Thyroid gland (tissue), 4 donors: ENCODE results near the gene FLT4. TPM values are rescaled to one million over a fixed set of nuclear protein-coding genes. Genes with fewer than 3 reads are reported as not detected.
"Not testable (repeated sequence)": the region's sequence is repeated elsewhere in the genome, so short reads cannot be mapped to it uniquely, and the experiment has no call there.

Source experiments
- DNase-seq, 2 donors: peaks; one replicate each; pipeline ENCODE4 v3.0.0-alpha.2; 2019
- H3K27ac ChIP-seq, 3 donors: fragments of 200-600 bp; sonication (generic); 1 replicate in 2 of 3; 2 replicates in 1 of 3; pipeline ENCODE4 v1.5.1; 2016 to 2019; ENCODE audit warnings: mild to moderate bottlenecking in 1 of 3, moderate library complexity in 1 of 3
- H3K27me3 ChIP-seq: fragments of 200-600 bp; sonication (generic); one replicate; pipeline ENCODE4 v1.5.1; 2019
- H3K36me3 ChIP-seq, 2 donors: fragments of 200-600 bp; sonication (generic); one replicate each; pipeline ENCODE4 v1.5.1; 2016 to 2019
- H3K4me1 ChIP-seq, 2 donors: fragments of 200-600 bp; sonication (generic); one replicate each; pipeline ENCODE4 v1.5.1; 2017 to 2019
- H3K4me3 ChIP-seq, 3 donors: fragments of 200-600 bp; sonication (generic); replicated peaks in 1 of 3; 1 replicate in 2 of 3; 2 replicates in 1 of 3; pipeline ENCODE4 v1.5.1; 2016; ENCODE audit warnings: mild to moderate bottlenecking in 1 of 3
- H3K9me3 ChIP-seq: fragments of 200-600 bp; sonication (generic); one replicate; pipeline ENCODE4 v1.5.1; 2017
- POLR2A ChIP-seq, 2 donors: fragments of 450-650 bp; IDR thresholded peaks; one replicate each; pipeline ENCODE4 v1.6.1; 2017; ENCODE audit warnings: antibody characterized with exemption in 2 of 2, mild to moderate bottlenecking in 2 of 2, moderate library complexity in 1 of 2
- WGBS, 2 donors: methylation state at CpG; one replicate each; pipeline ENCODE4 v1.1.5; 2017; 5-methylcytosine and 5-hydroxymethylcytosine counted together
- intact Hi-C: fragments of 100-400 bp; cut with DNase I; formaldehyde crosslinking; loops from one replicate; pipeline ENCODE4 v1.15.1; 2023
- total RNA-seq, 4 donors: library from RNA; depleted of rRNA; stranded (reverse); fragments of >200 nt; gene quantifications; one replicate each; pipeline ENCODE4 v1.2.3, GENCODE V29; 2016
- TF ChIP-seq, protein P1 (sequence below), 6 experiments: fragments of 200-600 bp in 3 of 6; fragments of 450-650 bp in 3 of 6; sonication (generic) in 3 of 6; IDR thresholded peaks; one replicate each; pipeline ENCODE4 v1.5.1; 2016 to 2019; ENCODE audit warnings: antibody characterized with exemption in 6 of 6, mild to moderate bottlenecking in 2 of 6, inconsistent platforms in 1 of 6, moderate library complexity in 1 of 6

Gene FLT4
- total RNA-seq, 4 donors from 2014 or later: 52.8 to 90.9 (median 66.8) TPM

DNA sequence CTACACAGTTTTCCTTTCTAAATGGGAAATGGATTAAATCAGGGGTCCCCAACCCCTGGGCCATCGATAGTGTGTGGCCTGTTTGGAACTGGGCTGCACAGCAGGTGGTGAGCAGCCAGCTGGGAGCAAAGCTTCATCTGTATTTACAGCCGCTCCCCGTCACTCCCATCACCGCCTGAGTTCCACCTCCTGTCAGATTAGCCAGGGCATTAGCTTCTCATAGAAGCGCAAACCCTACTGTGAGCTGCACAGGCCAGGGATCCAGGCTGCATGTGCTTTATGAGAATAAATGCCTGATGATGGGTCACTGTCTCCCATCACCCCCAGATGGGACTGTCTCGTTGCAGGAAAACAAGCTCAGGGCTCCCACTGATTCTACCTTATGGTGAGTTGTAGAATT, 41.2 kb upstream of the FLT4 start:
- no peak overlapping the region for H3K4me3 ChIP-seq
- 72 to 79% methylated on average over 6 of the region's 6 CpGs for WGBS, 2 donors

DNA sequence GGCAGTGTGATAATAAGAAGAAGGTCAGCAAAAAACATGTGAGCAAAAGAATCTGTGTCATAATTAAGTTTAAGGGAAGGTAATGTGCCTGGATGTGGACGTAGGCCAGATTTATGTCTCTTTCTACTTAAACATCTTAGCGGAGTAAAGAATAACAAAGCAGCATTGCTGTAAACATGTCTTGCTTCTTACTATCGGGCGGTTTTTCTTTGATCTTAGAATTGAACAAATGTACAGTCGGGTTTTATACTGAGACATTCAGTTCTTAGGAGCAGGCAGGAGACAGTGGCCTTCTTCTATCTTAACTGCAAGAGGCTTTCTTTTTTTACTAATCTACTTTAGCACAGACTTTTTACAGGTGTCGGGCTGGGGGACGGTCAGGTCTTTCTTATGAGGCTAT, 40.4 kb upstream of the FLT4 start:
- no peaks in the 10 kb centered on the region for H3K27me3 ChIP-seq
- H3K36me3 ChIP-seq: no peaks in the 10 kb centered on the region
- H3K27ac ChIP-seq: no peak overlapping the region
- 76 to 77% methylated on average over 7 of the region's 7 CpGs for WGBS, 2 donors
- no peak for TF ChIP-seq POLR2A (IDR thresholded peaks at IDR 0.05)
- TF ChIP-seq, protein P1, sequence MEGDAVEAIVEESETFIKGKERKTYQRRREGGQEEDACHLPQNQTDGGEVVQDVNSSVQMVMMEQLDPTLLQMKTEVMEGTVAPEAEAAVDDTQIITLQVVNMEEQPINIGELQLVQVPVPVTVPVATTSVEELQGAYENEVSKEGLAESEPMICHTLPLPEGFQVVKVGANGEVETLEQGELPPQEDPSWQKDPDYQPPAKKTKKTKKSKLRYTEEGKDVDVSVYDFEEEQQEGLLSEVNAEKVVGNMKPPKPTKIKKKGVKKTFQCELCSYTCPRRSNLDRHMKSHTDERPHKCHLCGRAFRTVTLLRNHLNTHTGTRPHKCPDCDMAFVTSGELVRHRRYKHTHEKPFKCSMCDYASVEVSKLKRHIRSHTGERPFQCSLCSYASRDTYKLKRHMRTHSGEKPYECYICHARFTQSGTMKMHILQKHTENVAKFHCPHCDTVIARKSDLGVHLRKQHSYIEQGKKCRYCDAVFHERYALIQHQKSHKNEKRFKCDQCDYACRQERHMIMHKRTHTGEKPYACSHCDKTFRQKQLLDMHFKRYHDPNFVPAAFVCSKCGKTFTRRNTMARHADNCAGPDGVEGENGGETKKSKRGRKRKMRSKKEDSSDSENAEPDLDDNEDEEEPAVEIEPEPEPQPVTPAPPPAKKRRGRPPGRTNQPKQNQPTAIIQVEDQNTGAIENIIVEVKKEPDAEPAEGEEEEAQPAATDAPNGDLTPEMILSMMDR (IDR thresholded peaks at IDR 0.05): no peak
- intact Hi-C loops: no loop called here
- H3K4me3 ChIP-seq: no peak overlapping the region
- H3K9me3 ChIP-seq: no peaks in the 10 kb centered on the region
- H3K4me1 ChIP-seq: no peaks in the 10 kb centered on the region
- DNase-seq: no peak

More for the DNA sequence above, 41.2 kb upstream of the FLT4 start:
- Histone ChIP-seq H3K36me3 (no peaks in the 10 kb centered on the region), H3K27me3 (no peaks in the 10 kb centered on the region), H3K4me1 (no peaks in the 10 kb centered on the region), H3K27ac (no peak overlapping the region), H3K9me3 (no peaks in the 10 kb centered on the region)
- DNase-seq: no peak
- intact Hi-C loops: no loop called here
- TF ChIP-seq, protein P1 (IDR thresholded peaks at IDR 0.05): no peak
- TF ChIP-seq POLR2A (IDR thresholded peaks at IDR 0.05): no peak

DNA sequence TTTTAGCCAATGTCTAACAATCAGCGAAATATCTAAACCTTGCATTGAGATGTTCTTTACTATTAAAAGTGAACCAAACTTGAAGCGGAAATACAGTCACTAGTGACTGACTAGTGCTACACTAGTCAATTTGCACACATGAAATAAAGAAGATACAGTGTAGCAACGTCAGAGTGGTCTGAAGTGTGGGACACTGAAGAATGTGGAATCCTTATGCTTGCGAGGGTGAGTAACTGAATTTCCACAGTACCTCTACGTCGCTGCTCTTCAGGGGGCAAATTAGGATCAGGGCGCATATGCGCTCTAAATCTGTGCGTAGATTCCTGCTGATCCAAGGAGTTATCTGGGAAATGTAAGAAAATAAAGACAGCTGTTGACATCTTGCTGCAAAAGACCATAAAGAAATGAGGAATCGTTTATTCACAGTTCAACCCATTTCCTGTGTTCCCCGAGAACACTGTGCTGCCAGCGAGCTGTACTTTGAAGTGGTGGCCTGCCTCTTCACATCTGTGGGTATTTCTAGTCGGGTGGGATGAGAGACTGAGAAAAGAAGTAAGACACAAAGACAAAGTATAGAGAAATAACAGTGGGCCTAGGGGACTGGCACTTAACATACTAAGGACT, 39.8 kb upstream of the FLT4 start:
- Histone ChIP-seq H3K36me3 (no peaks in the 10 kb centered on the region), H3K4me1 (no peaks in the 10 kb centered on the region), H3K4me3 (no peak overlapping the region), H3K27ac (no peak overlapping the region), H3K9me3 (no peaks in the 10 kb centered on the region), H3K27me3 (no peaks in the 10 kb centered on the region)
- WGBS, 2 donors: 71 to 74% methylated on average over 13 of the region's 13 CpGs
- no peak for DNase-seq
- intact Hi-C loops: no loop called here
- TF ChIP-seq POLR2A (IDR thresholded peaks at IDR 0.05): no peak
- TF ChIP-seq, protein P1 (IDR thresholded peaks at IDR 0.05): no peak

DNA sequence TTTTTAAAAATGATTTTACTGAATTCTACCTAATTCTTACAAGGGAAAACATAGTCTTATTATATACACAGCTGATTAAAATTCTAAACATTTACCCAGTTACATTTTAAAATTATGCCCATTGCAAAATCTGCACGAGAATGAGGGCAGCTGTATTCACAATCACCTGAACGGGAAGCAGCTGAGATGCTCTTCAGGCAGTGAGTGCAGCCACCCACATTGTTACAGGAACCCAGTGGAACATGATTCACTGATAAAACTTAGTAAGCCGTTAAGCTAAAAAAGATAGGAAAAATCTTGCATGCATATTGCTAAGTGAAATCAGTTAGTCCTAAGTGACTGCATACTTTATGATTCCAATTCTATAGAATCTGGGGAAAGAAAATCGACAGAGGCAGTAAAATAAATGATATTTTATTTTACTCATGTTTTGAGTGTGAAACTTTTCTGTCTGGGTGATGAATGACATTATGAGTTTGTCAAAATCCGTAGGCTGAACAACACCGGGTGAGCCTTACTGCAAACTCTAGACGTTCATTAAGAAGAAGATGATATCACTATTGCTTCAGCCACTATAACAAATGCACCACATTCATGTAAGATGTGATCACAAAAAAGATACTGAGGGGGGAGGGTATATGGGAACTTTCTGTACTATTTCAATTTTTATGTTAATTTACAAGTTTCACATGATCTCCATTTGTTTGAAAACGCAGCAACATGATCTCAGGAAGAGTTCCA, 39.1 kb upstream of the FLT4 start:
- Histone ChIP-seq H3K4me1 (no peaks in the 10 kb centered on the region), H3K27ac (no peak overlapping the region), H3K36me3 (no peaks in the 10 kb centered on the region), H3K27me3 (no peaks in the 10 kb centered on the region), H3K9me3 (no peaks in the 10 kb centered on the region), H3K4me3 (no peak overlapping the region)
- intact Hi-C loops: no loop called here
- no peak for DNase-seq
- 65% methylated on average over 8 of the region's 8 CpGs for WGBS, 2 donors
- no peak for TF ChIP-seq POLR2A (IDR thresholded peaks at IDR 0.05)
- TF ChIP-seq, protein P1 (IDR thresholded peaks at IDR 0.05): no peak

DNA sequence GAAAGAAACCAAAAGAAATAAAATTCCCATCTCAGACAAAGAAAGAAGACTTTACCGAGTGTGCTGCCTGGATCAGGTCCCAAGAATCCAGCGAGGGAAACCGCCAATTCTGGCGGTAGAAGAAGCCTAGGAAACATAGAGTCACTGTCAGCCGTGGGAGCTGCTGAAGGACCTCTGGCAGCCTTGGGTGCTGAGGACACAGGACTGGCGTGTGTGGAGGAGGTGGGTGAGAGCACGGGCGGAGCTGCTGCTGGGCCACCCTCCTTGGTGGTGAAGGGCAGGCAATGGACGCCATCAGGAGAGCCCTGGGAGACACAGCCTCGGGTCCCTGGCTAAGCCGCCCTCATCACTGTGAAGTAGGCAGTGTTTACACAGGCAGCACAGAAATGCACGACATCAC, 37.4 kb upstream of the FLT4 start:
- H3K9me3 ChIP-seq, intact Hi-C loops, DNase-seq, H3K27ac ChIP-seq, H3K27me3 ChIP-seq, H3K36me3 ChIP-seq, H3K4me3 ChIP-seq, H3K4me1 ChIP-seq: not testable (repeated sequence)
- 65 to 74% methylated on average over 12 of the region's 12 CpGs for whole genome bisulfite sequencing, 2 donors
